A549 treated with DMSO at 1 μM for 4 hours (cell line): ENCODE results near the gene SCAMP1. TPM values are rescaled to one million over a fixed set of nuclear protein-coding genes. Genes with fewer than 3 reads are reported as not detected.

Experiments used
- total RNA-seq: library from RNA; stranded (reverse); fragments of 200-300 nt; extraction: Qiagen RNA extraction; gene quantifications from 5 replicates; pipeline ENCODE4 v1.2.3, GENCODE V29; 2022; ENCODE audit warnings: low read depth

SCAMP1 gene, protein sequence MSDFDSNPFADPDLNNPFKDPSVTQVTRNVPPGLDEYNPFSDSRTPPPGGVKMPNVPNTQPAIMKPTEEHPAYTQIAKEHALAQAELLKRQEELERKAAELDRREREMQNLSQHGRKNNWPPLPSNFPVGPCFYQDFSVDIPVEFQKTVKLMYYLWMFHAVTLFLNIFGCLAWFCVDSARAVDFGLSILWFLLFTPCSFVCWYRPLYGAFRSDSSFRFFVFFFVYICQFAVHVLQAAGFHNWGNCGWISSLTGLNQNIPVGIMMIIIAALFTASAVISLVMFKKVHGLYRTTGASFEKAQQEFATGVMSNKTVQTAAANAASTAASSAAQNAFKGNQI
- total RNA-seq: 21.4 to 32.3 TPM (median 29.7 TPM) in 5 replicates

DNA sequence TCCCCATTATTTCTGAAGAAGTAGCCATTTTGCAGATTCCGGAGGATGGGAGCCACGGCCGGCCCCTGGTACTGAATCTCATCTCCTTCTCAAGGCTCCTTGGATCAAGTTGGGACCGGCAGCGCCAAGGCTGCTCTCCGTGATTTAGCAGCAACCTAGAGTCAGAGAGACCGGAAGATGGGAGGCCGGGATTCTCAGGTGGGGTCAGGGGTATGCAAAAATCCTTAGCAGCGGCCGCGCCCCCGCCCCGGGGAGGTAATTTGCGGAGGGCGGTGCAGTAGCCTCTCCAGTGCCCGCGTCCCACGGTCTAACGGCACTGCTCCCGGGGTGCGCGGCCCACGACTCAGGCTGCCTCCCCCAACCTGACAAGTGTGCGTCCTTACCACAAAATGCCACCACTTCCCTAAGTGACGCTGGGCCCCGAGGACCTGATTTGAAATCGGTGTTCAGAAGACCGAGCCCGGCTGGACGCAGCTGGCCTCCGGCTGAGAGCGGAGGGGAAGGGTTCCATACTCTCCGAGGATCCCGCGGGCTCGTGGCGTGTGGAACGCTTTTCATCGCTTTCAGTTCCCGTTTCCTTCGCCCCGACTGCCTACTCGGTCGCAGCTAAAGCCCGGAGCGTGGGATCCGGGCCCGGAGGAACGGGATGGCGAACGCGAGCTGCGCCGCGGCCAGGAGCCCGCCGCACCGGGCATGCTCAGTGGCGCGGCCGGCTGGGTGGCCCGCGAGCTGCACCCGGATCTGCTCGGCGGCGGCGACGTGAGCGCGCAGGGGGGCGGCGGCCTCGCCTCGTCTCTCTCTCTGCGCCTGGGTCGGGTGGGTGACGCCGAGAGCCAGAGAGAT is at the start of gene SCAMP1:
Gene SCAMP1, plus strand, starts transcription at position 787 of the 843 bp plus-strand sequence. Its CDS starts 55 bp downstream, at position 842.

Other genes starting within 250 kb of the SCAMP1 start
- 29.9 to 37.7 TPM (median 35.2 TPM) in 5 replicates for gene AP3B1, start 65.9 kb upstream of the SCAMP1 start, total RNA-seq